GM18907 (cell line): ENCODE data around the gene CATSPERD.
"Not testable (repeated sequence)": the region's sequence is repeated elsewhere in the genome, so short reads cannot be mapped to it uniquely, and the experiment has no call there.

Experiments used
- ATAC-seq: cut with Tn5 transposase; IDR thresholded peaks from one replicate; pipeline ENCODE4 v1.9.1; 2021; ENCODE audit warnings: mild to moderate bottlenecking, moderate library complexity; ENCODE audit not compliant: unreplicated experiment

The CATSPERD gene

GRCh38 chr19:5697890-5698634 lies 22.4 kb upstream of the CATSPERD start:
- no peak for ATAC-seq

- ATAC-seq: no peak
Observed at GRCh38 chr19:5698635-5699422, 21.6 kb upstream of the CATSPERD start.

- no peak for ATAC-seq
Observed at GRCh38 chr19:5700455-5701092, 19.9 kb upstream of the CATSPERD start.

- ATAC-seq: not testable (repeated sequence)
Observed at GRCh38 chr19:5702053-5702410, 18.4 kb upstream of the CATSPERD start.

- no peak for ATAC-seq
Observed at GRCh38 chr19:5703819-5704818, 16.3 kb upstream of the CATSPERD start.

GRCh38 chr19:5705552-5705951 lies 14.9 kb upstream of the CATSPERD start:
- no peak for ATAC-seq

- ATAC-seq: no peak
Observed at GRCh38 chr19:5706876-5707573, 13.4 kb upstream of the CATSPERD start.

GRCh38 chr19:5707576-5708575 lies 12.6 kb upstream of the CATSPERD start:
- ATAC-seq: no peak

- no peak for ATAC-seq
Observed at GRCh38 chr19:5711025-5711424, 9.4 kb upstream of the CATSPERD start.

- no peak for ATAC-seq
Observed at GRCh38 chr19:5711713-5712161, 8.7 kb upstream of the CATSPERD start.

GRCh38 chr19:5713228-5713627 lies 7.2 kb upstream of the CATSPERD start:
- no peak for ATAC-seq

GRCh38 chr19:5714816-5715215 lies 5.6 kb upstream of the CATSPERD start:
- no peak for ATAC-seq

- ATAC-seq: no peak
Observed at GRCh38 chr19:5717215-5717935, 3.1 kb upstream of the CATSPERD start.

GRCh38 chr19:5718037-5718578 lies 2.3 kb upstream of the CATSPERD start:
- ATAC-seq: no peak

GRCh38 chr19:5718579-5719273 lies 1.7 kb upstream of the CATSPERD start:
- ATAC-seq: no peak

GRCh38 chr19:5719274-5719960 lies 1.0 kb upstream of the CATSPERD start:
- no peak for ATAC-seq
